Osteoblast (primary cell): Measurements from ENCODE around the gene KAZN. TPM values are rescaled to one million over a fixed set of nuclear protein-coding genes. Genes with fewer than 3 reads are reported as not detected.

Experiments
- DNase-seq: peaks from one replicate; pipeline ENCODE4 v3.0.0; 2011; ENCODE audit warnings: low spot score, mixed read lengths; ENCODE audit not compliant: insufficient read length; ENCODE audit errors: missing footprints
- H2AFZ ChIP-seq: 2 replicates; pipeline ENCODE4 v1.6.0; 2011; ENCODE audit warnings: mild to moderate bottlenecking, low read length
- H3K27ac ChIP-seq: 2 replicates; pipeline ENCODE4 v1.5.1; 2011; ENCODE audit warnings: mild to moderate bottlenecking, low read depth, low read length, moderate library complexity
- H3K27me3 ChIP-seq: 2 replicates; pipeline ENCODE4 v1.6.0; 2012; ENCODE audit warnings: mild to moderate bottlenecking, control low read depth, inconsistent platforms, low read length, moderate library complexity; ENCODE audit not compliant: insufficient read depth
- H3K36me3 ChIP-seq: 2 replicates; pipeline ENCODE4 v1.5.1; 2011; ENCODE audit warnings: mild to moderate bottlenecking, low read length, control low read depth, moderate library complexity; ENCODE audit not compliant: insufficient read depth
- H3K4me1 ChIP-seq: 2 replicates; pipeline ENCODE4 v1.5.1; 2011; ENCODE audit warnings: mild to moderate bottlenecking, low read length, control low read depth, moderate library complexity; ENCODE audit not compliant: insufficient read depth
- H3K4me2 ChIP-seq: 2 replicates; pipeline ENCODE4 v1.6.0; 2011; ENCODE audit warnings: mild to moderate bottlenecking, low read length; ENCODE audit not compliant: insufficient read depth
- H3K4me3 ChIP-seq: fragments of 200-600 bp; sonication (generic); 3 replicates; pipeline ENCODE4 v1.5.1; 2012; ENCODE audit warnings: mild to moderate bottlenecking, low read length, inconsistent platforms; ENCODE audit not compliant: insufficient read depth
- H3K79me2 ChIP-seq: 2 replicates; pipeline ENCODE4 v1.6.0; 2012; ENCODE audit warnings: mild to moderate bottlenecking, low read length, control low read depth, inconsistent platforms; ENCODE audit not compliant: insufficient read depth
- H3K9me3 ChIP-seq: 2 replicates; pipeline ENCODE4 v1.5.1; 2011; ENCODE audit warnings: low read depth, low read length, control low read depth
- H4K20me1 ChIP-seq: 2 replicates; pipeline ENCODE4 v1.6.0; 2012; ENCODE audit warnings: mild to moderate bottlenecking, low read length, control low read depth; ENCODE audit not compliant: insufficient read depth
- CTCF ChIP-seq: IDR thresholded peaks from 2 replicates; pipeline ENCODE4 v1.5.1; 2011; ENCODE audit warnings: mild to moderate bottlenecking, low read depth, low read length, moderate library complexity; ENCODE audit errors: extremely low read depth
- total RNA-seq: library from RNA; depleted of rRNA; stranded (reverse); fragments of >200 nt; gene quantifications from 2 replicates; pipeline ENCODE4 v1.2.3, GENCODE V29; 2012

KAZN gene
- total RNA-seq, 1 donor = 9.0 TPM

- TF ChIP-seq CTCF = peak; percentile 15
- no peak overlapping the region for H2AFZ ChIP-seq
- no peaks in the 10 kb centered on the region for H3K36me3 ChIP-seq
- H3K4me3 ChIP-seq = no peak overlapping the region
- no peaks in the 10 kb centered on the region for H3K79me2 ChIP-seq
- H4K20me1 ChIP-seq = no peaks in the 10 kb centered on the region
- no peak overlapping the region for H3K27ac ChIP-seq
- peaks cover 5% of the 10 kb centered on the region for H3K4me1 ChIP-seq
- H3K4me2 ChIP-seq = no peak overlapping the region
- no peaks in the 10 kb centered on the region for H3K27me3 ChIP-seq
- DNase-seq = no peak
- no peaks in the 10 kb centered on the region for H3K9me3 ChIP-seq
Observed at GRCh38 chr1:14571810-14572767, 26.4 kb upstream of the KAZN start.

GRCh38 chr1:14572861-14573260 is 25.6 kb upstream of the KAZN start:
- no peak for TF ChIP-seq CTCF
- H3K9me3 ChIP-seq = no peaks in the 10 kb centered on the region
- no peaks in the 10 kb centered on the region for H3K36me3 ChIP-seq
- H3K4me3 ChIP-seq = no peak overlapping the region
- DNase-seq = no peak
- no peak overlapping the region for H3K4me2 ChIP-seq
- H2AFZ ChIP-seq = no peak overlapping the region
- no peaks in the 10 kb centered on the region for H3K79me2 ChIP-seq
- peaks cover 6% of the 10 kb centered on the region for H3K4me1 ChIP-seq
- no peaks in the 10 kb centered on the region for H3K27me3 ChIP-seq
- no peak overlapping the region for H3K27ac ChIP-seq
- no peaks in the 10 kb centered on the region for H4K20me1 ChIP-seq

GRCh38 chr1:14576155-14576554 is 22.3 kb upstream of the KAZN start:
- H3K36me3 ChIP-seq = no peaks in the 10 kb centered on the region
- H3K27me3 ChIP-seq = no peaks in the 10 kb centered on the region
- no peak for TF ChIP-seq CTCF
- no peak overlapping the region for H3K27ac ChIP-seq
- H3K79me2 ChIP-seq = no peaks in the 10 kb centered on the region
- H3K4me2 ChIP-seq = no peak overlapping the region
- H2AFZ ChIP-seq = no peak overlapping the region
- peaks cover 6% of the 10 kb centered on the region for H3K4me1 ChIP-seq
- no peaks in the 10 kb centered on the region for H4K20me1 ChIP-seq
- H3K9me3 ChIP-seq = no peaks in the 10 kb centered on the region
- no peak for DNase-seq
- H3K4me3 ChIP-seq = no peak overlapping the region

GRCh38 chr1:14577261-14577660 is 21.2 kb upstream of the KAZN start:
- H2AFZ ChIP-seq = no peak overlapping the region
- H3K4me1 ChIP-seq = peaks cover 6% of the 10 kb centered on the region
- H3K36me3 ChIP-seq = no peaks in the 10 kb centered on the region
- no peaks in the 10 kb centered on the region for H3K79me2 ChIP-seq
- no peaks in the 10 kb centered on the region for H3K9me3 ChIP-seq
- no peak overlapping the region for H3K4me2 ChIP-seq
- peaks cover 2% of the 10 kb centered on the region for H3K27me3 ChIP-seq
- H3K27ac ChIP-seq = no peak overlapping the region
- DNase-seq = no peak
- no peaks in the 10 kb centered on the region for H4K20me1 ChIP-seq
- TF ChIP-seq CTCF = no peak
- H3K4me3 ChIP-seq = no peak overlapping the region
